ENCODE results near the gene SRGAP3. TPM values are rescaled to one million over a fixed set of nuclear protein-coding genes. Genes with fewer than 3 reads are reported as not detected.

The SRGAP3 gene
- total RNA-seq, 4 donors from 2014 or later = 14.7 to 58.9 (median 18.7) TPM

- no peak overlapping the region for H3K4me3 ChIP-seq (replicated peaks in 1 of 3)
- TF ChIP-seq CTCF (IDR thresholded peaks at IDR 0.05) (no peak), POLR2A (IDR thresholded peaks at IDR 0.05) (no peak)
- no peaks in the 10 kb centered on the region for H3K27me3 ChIP-seq
- no peak overlapping the region for H3K27ac ChIP-seq
- no peaks in the 10 kb centered on the region for H3K9me3 ChIP-seq
- DNase-seq = no peak
- H3K4me1 ChIP-seq = no peaks in the 10 kb centered on the region
- 90 to 93% methylated on average over 2 of the region's 2 CpGs for WGBS, 2 donors
- intact Hi-C loops (cut with DNase I) = no loop called here
- no peaks in the 10 kb centered on the region for H3K36me3 ChIP-seq
Measured at GRCh38 chr3:8932507-8932906, 316.9 kb downstream of the SRGAP3 start.

GRCh38 chr3:8931342-8931741 lies 318.1 kb downstream of the SRGAP3 start:
- H3K4me1 ChIP-seq = no peaks in the 10 kb centered on the region
- 93 to 97% methylated on average over 3 of the region's 3 CpGs for WGBS, 2 donors
- H3K9me3 ChIP-seq = no peaks in the 10 kb centered on the region
- H3K27ac ChIP-seq = no peak overlapping the region
- DNase-seq = no peak
- no peaks in the 10 kb centered on the region for H3K27me3 ChIP-seq
- no peak overlapping the region for H3K4me3 ChIP-seq (replicated peaks in 1 of 3)
- H3K36me3 ChIP-seq = no peaks in the 10 kb centered on the region
- intact Hi-C loops (cut with DNase I) = no loop called here
- TF ChIP-seq POLR2A (IDR thresholded peaks at IDR 0.05) (no peak), CTCF (IDR thresholded peaks at IDR 0.05) (no peak)

Small RNA genes within 50 kb of the gene (small RNA-seq; reads per million reads assigned to genes)
- not detected for gene RF00416

Other genes starting within 250 kb of the SRGAP3 start
- 10 to 100 TPM; 31.8 to 42.3 (median 34.5) TPM for gene THUMPD3, start 113.4 kb upstream of the SRGAP3 start, total RNA-seq
- gene SETD5, start 148.0 kb upstream of the SRGAP3 start, total RNA-seq = 100 to 1,000 TPM in 3 of 4 donors, 10 to 100 TPM in 1; 84.0 to 158 (median 114) TPM